Subcutaneous preadipocyte (primary cell): ENCODE data around the gene RAB27A. TPM values are rescaled to one million over a fixed set of nuclear protein-coding genes. Genes with fewer than 3 reads are reported as not detected.

Source experiments
- total RNA-seq: library from RNA; depleted of rRNA; stranded (reverse); fragments of >200 nt; gene quantifications from 2 replicates; pipeline ENCODE4 v1.2.3, GENCODE V29; 2012

RAB27A gene
- total RNA-seq = 4.7 and 4.8 TPM in 2 replicates

DNA sequence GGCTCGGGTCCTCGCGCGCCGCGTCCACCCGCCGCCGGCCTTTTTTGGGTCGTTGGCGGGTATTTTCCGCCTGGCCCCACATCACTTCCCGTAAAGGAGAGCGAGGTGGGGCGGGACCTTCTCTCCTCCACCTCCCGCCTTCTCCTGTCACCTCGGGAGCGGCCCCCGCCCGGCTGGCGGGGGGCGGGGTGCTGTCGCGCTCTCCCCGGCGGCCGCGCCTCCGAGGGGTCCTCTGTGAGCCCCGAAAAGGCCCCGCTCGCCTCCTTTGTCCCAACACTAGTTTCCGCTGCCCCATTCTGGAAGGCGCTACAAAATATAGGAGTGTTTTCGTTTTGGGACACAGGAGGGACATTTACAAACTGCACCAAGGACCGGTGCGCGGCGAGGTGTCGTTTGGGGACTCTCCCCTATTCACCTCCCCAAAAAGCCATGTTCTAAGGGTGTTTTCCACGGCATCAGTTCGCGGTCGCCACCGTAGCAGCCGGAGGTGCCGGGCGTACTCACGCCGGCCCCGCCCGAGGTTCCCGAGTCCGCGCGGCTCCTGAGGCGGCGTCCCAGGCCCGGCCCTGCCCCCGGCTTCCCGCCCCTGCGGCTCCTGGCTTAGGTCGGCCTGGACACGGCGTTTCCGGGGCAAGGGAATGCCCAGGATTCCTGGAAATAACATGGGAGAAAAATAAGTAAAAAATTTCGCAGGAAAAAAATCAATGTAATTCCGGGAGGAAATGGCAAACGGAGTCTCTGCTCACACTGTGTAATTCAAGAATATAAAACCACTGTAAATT, at the start of gene RAB27A:
TSS of gene RAB27A (minus strand) at position 68 of the 782 bp plus-strand sequence. CDS start 54,879 bp downstream, outside the sequence.

DNA sequence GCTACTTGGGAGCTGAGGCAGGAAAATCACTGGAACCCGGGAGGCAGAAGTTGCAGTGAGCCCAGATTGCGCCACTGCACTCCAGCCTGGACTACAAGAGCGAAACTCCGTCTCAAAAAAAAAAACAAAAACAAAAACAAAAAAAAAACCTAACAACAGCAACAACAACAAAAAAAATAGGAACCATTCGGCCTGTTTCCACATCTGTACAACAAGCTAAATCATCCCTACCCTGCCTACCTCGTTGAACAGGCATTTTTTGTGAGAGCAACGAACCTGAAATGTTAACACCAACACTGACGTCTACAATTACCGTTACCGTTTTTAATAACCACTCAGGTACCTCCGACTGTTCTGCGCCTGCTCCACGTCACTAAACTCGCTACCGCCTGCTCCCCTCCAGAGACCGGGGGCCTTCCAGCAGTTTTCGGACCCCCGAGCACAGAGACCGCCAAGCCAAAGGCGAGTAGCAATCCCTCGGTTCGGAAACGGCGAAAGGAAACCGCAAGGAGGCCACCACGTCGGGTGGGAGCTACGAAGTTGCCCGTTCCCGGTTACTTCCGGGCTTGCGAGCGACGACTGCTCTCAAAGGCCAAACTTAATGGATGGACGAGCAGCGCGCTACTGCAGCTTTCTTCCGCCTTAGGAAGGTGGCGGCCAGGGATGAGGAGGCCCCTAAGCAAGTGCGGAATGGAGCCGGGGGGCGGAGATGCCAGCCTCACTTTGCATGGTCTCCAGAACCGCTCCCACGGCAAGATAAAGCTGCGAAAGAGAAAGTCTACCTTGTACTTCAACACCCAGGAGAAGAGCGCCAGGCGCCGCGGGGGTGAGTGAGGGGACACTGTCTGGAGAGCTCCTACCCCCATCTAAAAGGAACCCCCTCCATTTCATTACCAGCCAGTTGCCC, 29.2 kb upstream of the RAB27A start, which contains the start of the genes PIGB and PIGBOS1:
TSS of gene PIGB (plus strand) at position 635 of the 907 bp plus-strand sequence. CDS start at position 664, 29 bp downstream.
TSS of gene PIGBOS1 (minus strand) at position 536 of the 907 bp plus-strand sequence. CDS start 1,331 bp downstream, outside the sequence.

DNA sequence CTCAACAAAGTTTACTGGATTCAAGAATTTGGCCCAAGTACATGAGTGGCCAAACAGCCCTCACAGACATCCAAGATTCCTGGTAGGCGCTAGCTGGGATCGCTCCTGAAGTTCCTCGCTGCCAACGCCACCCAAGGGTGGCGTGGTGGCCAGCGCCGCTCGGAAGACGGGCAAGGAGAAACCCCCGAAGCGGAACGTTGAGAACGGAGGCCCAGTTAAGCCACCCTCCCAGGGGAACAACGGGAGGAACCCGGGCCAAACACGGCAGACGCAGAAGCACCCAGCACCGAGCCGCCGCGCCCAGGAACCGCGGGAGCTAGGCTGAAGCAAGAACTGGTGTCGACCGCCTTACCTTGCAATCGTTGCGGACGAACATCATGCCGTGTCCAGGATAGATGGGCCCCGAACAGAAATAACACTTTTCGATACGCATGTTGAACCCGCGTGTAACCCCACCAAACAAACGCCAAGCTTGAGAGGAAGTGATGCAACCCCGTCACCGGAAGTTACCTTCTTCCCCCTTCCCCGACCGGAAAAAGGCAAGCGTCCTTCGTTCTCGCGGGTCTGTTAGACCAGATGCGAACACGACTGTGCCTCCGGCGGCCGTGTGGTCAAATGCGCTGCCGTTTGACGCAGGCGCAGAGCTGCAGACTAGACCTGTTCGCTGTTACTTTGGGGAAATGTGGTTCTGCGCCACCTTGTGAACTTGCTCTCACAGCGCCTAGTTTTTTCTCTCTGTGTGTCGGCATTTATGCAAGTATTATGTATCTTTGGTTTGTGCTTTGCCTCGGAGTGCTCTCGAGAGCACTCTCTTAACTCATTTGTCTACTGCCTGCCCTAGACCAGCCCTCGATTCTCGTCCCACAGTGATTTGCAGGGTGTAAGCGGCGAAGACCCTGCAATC, 92.9 kb downstream of the RAB27A start, which contains the start of gene RSL24D1:
TSS of gene RSL24D1 (minus strand) at position 484 of the 904 bp plus-strand sequence. CDS start at position 433, 51 bp downstream.

Other genes starting within 250 kb of the RAB27A start
- gene RSL24D1, start 92.9 kb downstream of the RAB27A start, total RNA-seq = 71.7 and 94.1 TPM in 2 replicates
- 5.1 and 8.5 TPM in 2 replicates for gene PIGBOS1, start 29.3 kb upstream of the RAB27A start, total RNA-seq
- gene PIGB, start 29.4 kb upstream of the RAB27A start, total RNA-seq = 12.5 and 13.7 TPM in 2 replicates
- 13.1 and 18.7 TPM in 2 replicates for gene CCPG1, start 118.5 kb upstream of the RAB27A start, total RNA-seq
- gene PIERCE2, start 118.7 kb upstream of the RAB27A start, total RNA-seq = 0.73 and 1.4 TPM in 2 replicates
- 0.98 and 1.5 TPM in 2 replicates for gene DNAAF4, start 218.4 kb upstream of the RAB27A start, total RNA-seq